ENCODE results near the gene WNT1. TPM values are rescaled to one million over a fixed set of nuclear protein-coding genes. Genes with fewer than 3 reads are reported as not detected.

Gene WNT1
- total RNA-seq, 1 experiment from 2014 or later: not detected

- Histone ChIP-seq H4K5ac (ENCODE audit: insufficient read length, low read depth, low read length) (no peak overlapping the region), H2AFZ (ENCODE audit: low read length) (no peak overlapping the region), H2BK15ac (ENCODE audit: low read depth, low read length) (no peak overlapping the region), H3K4me1 (ENCODE audit: insufficient read depth, low read length) (no peaks in the 10 kb centered on the region), H3K9ac (ENCODE audit: extremely low read depth, insufficient read length, low read length) (no peak overlapping the region), H3K18ac (ENCODE audit: insufficient read length, low read depth, low read length) (no peak overlapping the region), H3K23ac (ENCODE audit: insufficient read length, low read depth, low read length) (no peak overlapping the region), H3K23me2 (ENCODE audit: insufficient read length, low read depth, low read length, poor library complexity, severe bottlenecking) (peaks cover 24% of the 10 kb centered on the region), H3K4ac (ENCODE audit: low read depth, low read length) (no peak overlapping the region), H2AK5ac (ENCODE audit: insufficient read length, low read length) (no peak overlapping the region), H3K14ac (ENCODE audit: insufficient read depth, low read length) (no peak overlapping the region), H2BK120ac (ENCODE audit: low read depth, low read length, poor library complexity, severe bottlenecking) (no peak overlapping the region), H3K4me2 (ENCODE audit: insufficient read depth, insufficient read length, low read length) (peak overlapping the region; percentile 22), H3K56ac (ENCODE audit: insufficient read length, low read depth, low read length) (no peak overlapping the region), H2BK20ac (ENCODE audit: low read depth, low read length, poor library complexity, severe bottlenecking) (no peak overlapping the region), H4K20me1 (ENCODE audit: control insufficient read depth, insufficient read depth, insufficient read length) (no peaks in the 10 kb centered on the region), H2BK5ac (ENCODE audit: insufficient read length, low read length) (no peak overlapping the region), H3K79me1 (ENCODE audit: insufficient read depth, low read depth, low read length, poor library complexity, severe bottlenecking) (no peaks in the 10 kb centered on the region), H3K27me3 (ENCODE audit: insufficient read depth, low read length) (peaks cover 42% of the 10 kb centered on the region; the same call in 1 of the 2 replicates), H3K27ac (ENCODE audit: insufficient read length, low read depth, low read length) (no peak overlapping the region), H4K91ac (ENCODE audit: insufficient read length, low read depth, low read length) (no peak overlapping the region), H2BK12ac (ENCODE audit: insufficient read length, low read depth, low read length) (no peak overlapping the region), H3K9me3 (ENCODE audit: control insufficient read depth, low read depth, low read length) (no peaks in the 10 kb centered on the region), H4K8ac (replicated peaks; ENCODE audit: insufficient read length, low read depth, low read length) (no peak overlapping the region), H3T11ph (ENCODE audit: low read length) (no peak overlapping the region), H3K79me2 (ENCODE audit: insufficient read depth, low read length) (no peaks in the 10 kb centered on the region)
- DNase-seq: no peak
- peaks cover 77% of the 10 kb centered on the region for H3K27me3 Mint-ChIP-seq (ENCODE audit: low read depth)
- TF ChIP-seq CTCF (conservative IDR thresholded peaks at IDR 0.05): no peak
- 0 out of 5 replicates have a peak, but pooled peaks cover 0 to 4% of the 10 kb centered on the region in 2 experiments for H3K9me3 Mint-ChIP-seq
- no peaks in the 10 kb centered on the region; a peak in 1 of 7 replicates for H3K36me3 Mint-ChIP-seq (ENCODE audit: insufficient read depth in 1 of 3, low read depth in 3 of 3)
- H3K4me3 Mint-ChIP-seq: no peak overlapping the region
- H3K4me1 Mint-ChIP-seq: peaks cover 9 to 32% of the 10 kb centered on the region in 2 experiments
- WGBS (ENCODE audit: extremely low coverage, insufficient read length, low lambda C conversion rate): no CpG with 5 or more reads among the region's 32 CpGs
- H3K27ac Mint-ChIP-seq: no peak overlapping the region
Measured at GRCh38 chr12:48994224-48995085, 16.3 kb downstream of the WNT1 start.

Measured in H9 (cell line).